Mucosa of descending colon (tissue), 3 donors: ENCODE measurements around the gene ZXDC. TPM values are rescaled to one million over a fixed set of nuclear protein-coding genes. Genes with fewer than 3 reads are reported as not detected.
A peak's percentile ranks its signal among the peaks of the same experiment; 100 is the strongest.

ENCODE experiments used
- ATAC-seq: fragments of 200-7000 bp; cut with Tn5 transposase; one replicate; pipeline ENCODE4 v1.9.1; 2020; ENCODE audit warnings: mild to moderate bottlenecking, moderate library complexity
- DNase-seq, 3 donors: peaks; one replicate each; pipeline ENCODE4 v3.0.0-alpha.2; 2020
- H3K36me3 ChIP-seq: fragments of 200-600 bp; one replicate; pipeline ENCODE4 v1.8.0; 2021; ENCODE audit warnings: low read depth, mild to moderate bottlenecking
- H3K4me1 ChIP-seq: fragments of 200-600 bp; one replicate; pipeline ENCODE4 v1.8.0; 2021; ENCODE audit warnings: low read depth, mild to moderate bottlenecking
- H3K4me3 ChIP-seq: fragments of 200-600 bp; one replicate; pipeline ENCODE4 v1.8.0; 2021; ENCODE audit warnings: mild to moderate bottlenecking
- H3K9me3 ChIP-seq: fragments of 200-600 bp; one replicate; pipeline ENCODE4 v1.8.0; 2021; ENCODE audit warnings: mild to moderate bottlenecking
- CTCF ChIP-seq: fragments of 200-600 bp; IDR thresholded peaks from one replicate; pipeline ENCODE4 v1.8.0; 2022; ENCODE audit warnings: antibody characterized with exemption, mild to moderate bottlenecking
- intact Hi-C, 2 donors: fragments of 100-400 bp; cut with DNase I in 1 of 2; cut with micrococcal nuclease in 1 of 2; formaldehyde crosslinking; loops; one replicate each; pipeline versions ENCODE4 v1.11.0 to v1.11.1; 2022; cut with DNase I, micrococcal nuclease
- total RNA-seq, 3 donors: library from RNA; stranded (reverse); fragmentation: NEBNext Ultra II Directional in 2 of 3; extraction: Animal tissue kit (Norgen Biotek cat#: 25700) in 2 of 3; gene quantifications; one replicate each; pipeline versions ENCODE4 v1.2.1 to v1.2.4, GENCODE V29; 2021 to 2023
- donor health status: DM: no; HTN: no; CAD: no; lungs with moderate emphysema.
- donor health status: DM: no; HTN: no; CAD: no.
- donor health status: DM: no; HTN: yes; CAD: no.

Gene ZXDC
- total RNA-seq, 3 donors from 2014 or later, result 28.7 to 39.4 (median 37.7) TPM

- Histone ChIP-seq H3K4me1 (no peaks in the 10 kb centered on the region), H3K36me3 (no peaks in the 10 kb centered on the region), H3K9me3 (no peaks in the 10 kb centered on the region), H3K4me3 (no peak overlapping the region)
- intact Hi-C loops, result no loop called here
- ATAC-seq (no peak), DNase-seq (peak in 1 of 3 donors; percentile 22)
- TF ChIP-seq CTCF, result no peak
Measured at GRCh38 chr3:126512916-126513650, 37.4 kb upstream of the ZXDC start.

GRCh38 chr3:126512026-126512425, 36.3 kb upstream of the ZXDC start:
- intact Hi-C loops, result no loop called here
- DNase-seq (peak in 1 of 3 donors; percentile 28), ATAC-seq (no peak)
- TF ChIP-seq CTCF, result no peak
- no peaks in the 10 kb centered on the region for H3K36me3 ChIP-seq
- H3K4me1 ChIP-seq, result no peaks in the 10 kb centered on the region
- no peaks in the 10 kb centered on the region for H3K9me3 ChIP-seq
- no peak overlapping the region for H3K4me3 ChIP-seq

- DNase-seq, result no peak
- no peak for ATAC-seq
- Histone ChIP-seq H3K4me1 (no peaks in the 10 kb centered on the region), H3K36me3 (no peaks in the 10 kb centered on the region), H3K9me3 (no peaks in the 10 kb centered on the region), H3K4me3 (no peak overlapping the region)
- intact Hi-C loops, result no loop called here
- no peak for TF ChIP-seq CTCF
Measured at GRCh38 chr3:126511291-126511690, 35.6 kb upstream of the ZXDC start.

- no peak for TF ChIP-seq CTCF
- Histone ChIP-seq H3K9me3 (no peaks in the 10 kb centered on the region), H3K36me3 (no peaks in the 10 kb centered on the region), H3K4me3 (no peak overlapping the region), H3K4me1 (no peaks in the 10 kb centered on the region)
- intact Hi-C loops, result no loop called here
- ATAC-seq (no peak), DNase-seq (peak in 1 of 3 donors; percentile 27)
Measured at GRCh38 chr3:126510308-126510910, 34.7 kb upstream of the ZXDC start.

GRCh38 chr3:126509597-126510307, 34.1 kb upstream of the ZXDC start:
- intact Hi-C loops, result no loop called here
- H3K9me3 ChIP-seq, result no peaks in the 10 kb centered on the region
- H3K4me3 ChIP-seq, result no peak overlapping the region
- no peaks in the 10 kb centered on the region for H3K4me1 ChIP-seq
- DNase-seq, result no peak
- no peaks in the 10 kb centered on the region for H3K36me3 ChIP-seq
- no peak for ATAC-seq
- TF ChIP-seq CTCF, result no peak
